Measurements from ENCODE around the gene SRGAP3.

Gene SRGAP3

DNA sequence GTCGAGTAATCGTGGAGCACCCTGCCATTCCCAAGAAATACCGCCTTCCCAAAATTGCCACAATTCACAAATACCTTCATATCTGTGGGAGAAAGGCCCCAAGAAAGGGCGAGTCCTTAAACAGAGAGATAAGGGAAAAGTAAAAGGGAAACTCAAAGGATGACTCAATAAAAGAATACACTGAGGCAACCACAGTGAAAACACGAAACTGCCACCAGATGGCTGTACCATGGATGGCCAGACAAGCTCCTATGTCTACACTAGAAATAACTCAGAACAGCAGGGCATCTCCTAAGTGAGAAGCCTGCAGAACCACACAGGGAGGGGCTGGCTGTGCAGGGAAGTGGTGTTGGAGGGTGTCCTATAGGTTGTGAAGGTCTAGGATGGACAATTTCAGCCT lies 25.0 kb downstream of the SRGAP3 start:
- no peak for DNase-seq (ENCODE audit: low read depth)

DNA sequence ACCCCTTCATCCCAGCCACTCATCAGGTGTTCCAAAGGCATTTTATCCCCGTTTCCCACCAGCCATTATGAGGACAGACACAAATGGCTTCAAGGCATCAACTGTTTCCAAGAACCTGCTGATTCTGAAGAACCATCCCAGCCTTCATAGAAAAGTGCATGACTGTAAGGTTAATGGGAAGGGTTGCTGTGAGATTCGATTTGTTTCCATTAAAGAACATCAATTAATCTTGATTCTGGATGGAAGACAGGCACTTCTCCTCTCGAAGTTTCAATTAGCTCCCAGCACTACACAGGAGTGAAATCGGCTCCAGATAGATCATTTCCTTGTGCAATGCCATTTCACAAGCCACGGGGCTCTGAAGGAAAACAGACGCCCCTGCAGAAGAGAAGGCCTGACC lies 25.8 kb downstream of the SRGAP3 start:
- DNase-seq (ENCODE audit: low read depth) = no peak

DNA sequence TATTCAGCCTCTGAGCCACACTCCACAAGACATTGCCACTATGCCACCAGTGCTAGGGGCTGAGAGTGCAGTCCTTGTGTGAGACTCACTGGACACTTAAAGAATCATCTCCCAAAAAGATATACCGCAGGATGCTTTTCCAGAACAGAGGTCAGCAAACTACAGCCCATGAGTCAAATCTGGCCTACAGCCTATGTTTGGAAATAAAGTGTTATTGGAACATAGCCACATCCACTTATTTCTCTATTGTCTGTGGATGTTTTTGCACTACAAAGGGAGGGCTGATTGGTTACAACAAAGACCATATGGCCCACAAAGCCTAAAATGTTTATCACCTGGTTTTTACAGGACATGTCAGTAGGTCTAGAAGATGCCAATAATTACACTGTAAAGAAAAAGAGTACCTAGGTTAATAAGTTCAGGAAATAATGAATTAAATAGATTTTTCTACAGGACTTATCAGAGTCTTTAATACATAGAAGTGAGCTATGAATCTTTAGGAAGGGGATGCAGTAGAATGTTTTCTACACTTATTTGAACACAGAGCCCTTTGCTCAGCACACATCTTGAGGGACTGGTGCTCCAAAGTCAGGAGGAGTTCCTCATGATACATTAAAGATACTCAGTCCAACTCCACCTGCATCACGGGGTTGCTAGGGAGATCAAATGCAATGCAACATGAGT lies 26.3 kb downstream of the SRGAP3 start:
- no peak for DNase-seq (ENCODE audit: low read depth)

DNA sequence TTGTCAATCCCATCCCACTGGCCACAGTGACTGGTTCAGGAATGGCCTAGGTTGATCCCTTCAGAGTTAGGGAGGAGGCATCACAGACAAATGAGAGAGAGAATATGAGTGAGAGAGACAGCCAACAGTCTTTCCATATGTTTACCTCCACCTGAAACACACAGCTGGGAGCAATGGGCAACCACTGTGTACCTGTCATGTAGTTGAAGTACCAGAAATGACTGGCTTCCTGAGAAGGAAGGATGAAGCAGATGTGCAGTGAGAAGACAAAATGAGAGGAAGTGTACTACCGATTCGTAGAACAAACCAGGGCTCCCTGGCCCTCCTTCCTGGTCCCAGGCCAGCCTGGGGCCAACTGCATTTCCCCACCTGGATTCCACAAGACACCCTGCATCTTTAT lies 27.4 kb downstream of the SRGAP3 start:
- no peak for DNase-seq (ENCODE audit: low read depth)

DNA sequence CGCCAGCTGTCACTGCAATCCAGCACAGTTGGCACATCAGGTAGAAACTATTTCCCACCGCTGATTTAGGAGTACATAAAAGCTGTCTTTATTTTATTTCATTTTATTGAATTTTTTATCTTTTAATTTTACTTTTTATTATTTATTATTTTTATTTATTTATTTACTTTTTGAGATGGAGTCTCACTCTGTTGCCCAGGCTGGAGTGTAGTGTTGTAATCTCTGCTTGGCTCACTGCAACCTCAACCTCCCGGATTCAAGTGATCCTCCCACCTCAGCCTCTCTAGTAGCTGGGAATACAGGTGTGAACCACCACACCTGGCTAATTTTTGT lies 31.0 kb downstream of the SRGAP3 start:
- no peak for DNase-seq (ENCODE audit: low read depth)

DNA sequence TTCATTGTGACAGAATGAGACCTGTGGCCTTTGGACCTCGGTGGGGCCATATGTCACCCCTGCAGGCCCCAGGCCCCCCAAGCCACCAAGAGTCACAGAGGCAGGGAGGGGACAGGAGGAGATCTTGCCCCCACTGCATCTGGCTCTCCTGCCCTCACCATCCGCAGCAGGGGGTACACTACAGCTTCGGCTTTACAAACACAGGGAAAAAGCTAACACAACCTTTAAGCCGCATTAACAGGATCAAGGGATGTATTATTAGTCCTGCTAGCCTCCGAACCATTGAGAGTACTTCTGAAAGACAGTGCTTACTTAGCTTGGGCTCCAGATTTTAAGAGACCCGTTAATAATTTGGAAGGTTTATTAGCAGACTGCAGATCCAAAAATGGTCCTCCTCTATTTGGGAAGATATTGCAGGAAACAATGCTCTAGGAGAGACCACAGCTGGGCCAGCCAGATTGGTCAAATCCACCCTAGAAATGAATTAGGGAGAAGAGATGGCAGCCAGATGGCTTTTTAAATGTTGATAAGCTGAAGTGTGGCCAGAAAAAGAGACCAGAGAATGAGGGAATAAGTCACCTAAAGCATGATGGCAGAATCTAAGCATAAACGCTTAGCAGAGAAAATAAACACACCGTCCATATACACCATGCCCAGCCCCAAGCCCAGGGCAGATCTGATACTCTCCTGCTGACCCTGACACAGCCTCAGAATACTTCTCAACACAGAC lies 31.5 kb downstream of the SRGAP3 start:
- DNase-seq (ENCODE audit: low read depth) = no peak

DNA sequence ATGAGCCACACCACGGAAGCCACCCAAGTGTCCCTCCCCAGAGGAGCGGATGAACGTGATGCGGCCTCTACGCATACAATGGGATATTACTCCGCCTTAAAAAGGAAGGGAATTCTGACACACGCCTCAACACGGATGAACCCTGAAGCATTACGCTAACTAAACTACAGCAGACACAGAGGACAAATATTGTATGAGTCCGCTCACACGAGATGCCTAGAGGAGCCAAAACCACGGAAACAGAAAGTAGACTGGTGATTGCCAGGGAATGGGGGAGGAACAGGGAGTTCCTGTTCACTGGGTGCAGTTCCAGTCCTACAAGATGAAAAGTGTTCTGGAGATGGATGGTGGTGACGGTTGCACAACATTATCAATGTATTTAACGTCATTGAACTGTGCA lies 32.7 kb downstream of the SRGAP3 start:
- no peak for DNase-seq (ENCODE audit: low read depth)

DNA sequence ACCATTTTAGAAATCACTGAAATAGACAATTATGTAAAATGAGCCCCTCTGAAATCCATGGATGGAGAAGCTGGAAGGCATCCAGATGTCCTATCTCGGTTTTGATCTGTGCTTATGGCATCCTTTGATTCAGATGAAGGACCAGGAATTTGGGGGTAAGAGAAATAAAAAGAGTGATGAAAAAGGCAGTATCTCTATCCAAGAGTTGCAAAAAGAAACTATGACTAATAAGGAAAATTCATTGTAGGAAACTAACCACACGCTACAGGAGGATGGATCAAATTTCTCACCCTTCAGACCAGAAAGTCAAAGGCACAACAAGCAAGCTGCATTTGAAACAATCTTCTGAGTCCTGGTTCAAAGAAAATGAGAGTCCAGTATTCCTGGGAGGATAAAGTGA lies 34.8 kb downstream of the SRGAP3 start:
- DNase-seq (ENCODE audit: low read depth) = no peak

DNA sequence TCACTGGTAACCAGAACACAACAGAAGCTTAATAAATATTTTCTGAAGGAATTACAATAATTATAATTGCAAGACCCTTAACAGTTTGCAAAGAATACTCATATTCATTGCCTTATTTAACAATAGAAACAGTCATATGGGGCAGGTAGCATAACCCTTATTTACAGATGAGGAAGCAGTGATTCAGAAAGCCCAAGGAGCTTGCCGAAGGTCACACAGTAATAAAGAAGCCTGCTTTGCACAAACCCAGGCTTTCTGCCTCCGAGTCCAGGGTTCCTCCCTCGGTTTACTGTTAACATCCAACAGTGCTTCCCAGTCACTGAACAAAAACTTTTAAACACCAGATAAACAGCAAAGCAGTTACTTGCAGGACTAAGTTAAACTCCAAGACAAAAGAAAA lies 35.3 kb downstream of the SRGAP3 start:
- no peak for DNase-seq (ENCODE audit: low read depth)

DNA sequence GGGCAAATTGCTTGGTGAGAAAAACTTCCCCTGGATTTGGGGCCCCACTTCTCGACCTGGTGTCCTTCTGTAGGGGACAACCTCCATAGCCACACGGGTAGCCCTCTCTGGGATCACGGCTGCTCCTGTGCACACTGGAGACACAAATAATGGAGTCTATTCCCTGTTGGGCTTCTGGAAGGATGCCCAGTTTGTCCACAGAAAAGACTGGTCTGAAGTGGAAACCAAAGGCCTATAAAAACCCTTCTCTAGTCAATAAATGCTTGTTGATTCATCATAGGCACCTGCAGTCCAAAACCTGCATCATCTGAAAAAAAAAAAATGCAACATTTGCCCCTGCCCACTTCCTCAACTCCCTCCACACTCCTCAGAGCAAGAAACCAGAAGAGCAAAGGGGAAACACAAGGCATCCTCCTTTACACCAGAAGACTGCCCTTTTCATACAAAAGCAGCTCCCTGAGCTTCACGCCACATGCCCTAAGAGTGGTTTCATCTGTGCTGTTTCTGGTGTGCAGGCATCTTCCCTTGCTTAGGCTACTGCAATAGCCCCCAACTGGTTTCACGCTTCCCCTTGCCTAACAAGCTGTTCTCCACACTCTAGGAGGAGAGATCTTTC lies 36.3 kb downstream of the SRGAP3 start:
- DNase-seq (ENCODE audit: low read depth) = no peak

DNA sequence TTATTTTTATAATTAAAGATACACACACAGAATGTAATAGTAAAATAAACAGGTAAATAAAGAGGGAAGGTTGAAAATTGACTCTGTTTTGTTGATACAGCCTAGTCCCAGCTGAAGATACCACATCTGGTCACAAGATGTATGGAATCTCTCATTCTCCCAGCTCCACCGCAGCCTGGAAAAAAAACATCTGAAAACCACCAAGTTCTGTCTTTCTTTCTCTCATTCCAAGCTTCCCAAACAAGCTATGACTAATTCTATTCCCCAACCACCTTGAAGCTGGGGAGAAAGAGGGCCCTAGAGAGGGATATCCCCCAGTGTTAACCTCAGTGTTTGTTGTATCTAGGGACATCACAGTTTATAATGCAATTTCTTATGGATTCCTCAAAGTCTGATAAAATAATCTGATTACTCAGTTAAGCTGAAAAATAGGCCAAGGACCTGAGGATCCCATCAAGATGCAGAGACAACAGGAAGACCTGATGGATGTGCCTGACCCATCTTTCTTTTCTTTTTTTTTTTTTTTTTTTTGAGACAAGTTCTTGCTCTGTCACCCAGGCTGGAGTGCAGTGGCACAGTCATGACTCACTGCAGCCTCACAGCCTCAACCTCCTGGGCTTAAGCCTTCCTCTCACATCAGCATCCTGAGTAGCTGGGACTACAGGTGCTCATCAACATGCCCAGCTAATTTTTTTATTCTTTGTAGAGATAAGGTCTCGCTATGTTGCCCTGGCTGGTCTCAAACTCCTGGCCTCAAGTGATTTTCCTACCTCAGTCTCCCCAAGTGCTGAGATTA lies 38.1 kb downstream of the SRGAP3 start:
- peak; percentile 52 for DNase-seq (ENCODE audit: low read depth)

DNA sequence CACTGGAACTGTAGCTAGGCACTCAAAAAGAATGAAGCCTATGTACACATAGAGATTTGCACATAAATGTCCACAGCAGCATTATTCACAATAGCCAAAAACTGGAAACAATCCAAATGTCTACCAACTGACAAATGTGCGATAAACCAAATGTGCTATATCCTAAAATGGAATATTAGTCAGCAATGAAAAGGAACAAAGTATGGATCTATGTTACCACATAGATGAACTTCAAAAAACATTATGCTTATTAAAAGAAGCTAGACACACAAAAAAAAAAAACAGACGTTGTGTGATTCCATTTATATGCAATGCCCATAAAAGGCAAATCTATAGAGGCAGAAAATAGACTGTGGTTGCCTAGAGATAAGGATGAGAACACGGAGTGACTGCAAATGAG lies 39.7 kb downstream of the SRGAP3 start:
- DNase-seq (ENCODE audit: low read depth) = no peak

DNA sequence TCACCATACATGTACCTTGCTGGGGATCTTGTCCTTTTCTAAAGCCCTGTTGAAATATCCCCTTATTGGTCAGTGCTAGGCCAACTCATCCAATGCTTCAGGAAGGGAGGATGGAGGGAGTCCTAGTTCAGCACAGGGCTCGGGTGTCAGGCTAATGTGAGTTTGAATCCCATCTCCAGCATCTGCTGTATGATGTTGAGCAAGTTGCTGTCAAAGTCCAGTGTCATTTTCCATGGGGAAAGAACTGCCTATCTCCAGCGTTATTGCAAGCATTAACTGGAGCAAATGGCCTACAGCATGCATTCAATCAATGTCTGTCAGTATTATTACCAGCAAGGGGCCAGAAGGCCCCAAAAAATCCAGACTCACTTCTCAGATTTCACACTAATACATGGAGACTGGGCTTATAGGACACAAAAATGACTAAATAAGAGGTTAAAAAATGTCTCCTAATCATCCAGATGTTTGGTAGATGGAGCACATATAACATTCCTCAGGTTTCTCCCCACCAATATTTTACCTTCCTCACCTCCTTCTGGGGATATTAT lies 40.8 kb downstream of the SRGAP3 start:
- DNase-seq (ENCODE audit: low read depth) = no peak

DNA sequence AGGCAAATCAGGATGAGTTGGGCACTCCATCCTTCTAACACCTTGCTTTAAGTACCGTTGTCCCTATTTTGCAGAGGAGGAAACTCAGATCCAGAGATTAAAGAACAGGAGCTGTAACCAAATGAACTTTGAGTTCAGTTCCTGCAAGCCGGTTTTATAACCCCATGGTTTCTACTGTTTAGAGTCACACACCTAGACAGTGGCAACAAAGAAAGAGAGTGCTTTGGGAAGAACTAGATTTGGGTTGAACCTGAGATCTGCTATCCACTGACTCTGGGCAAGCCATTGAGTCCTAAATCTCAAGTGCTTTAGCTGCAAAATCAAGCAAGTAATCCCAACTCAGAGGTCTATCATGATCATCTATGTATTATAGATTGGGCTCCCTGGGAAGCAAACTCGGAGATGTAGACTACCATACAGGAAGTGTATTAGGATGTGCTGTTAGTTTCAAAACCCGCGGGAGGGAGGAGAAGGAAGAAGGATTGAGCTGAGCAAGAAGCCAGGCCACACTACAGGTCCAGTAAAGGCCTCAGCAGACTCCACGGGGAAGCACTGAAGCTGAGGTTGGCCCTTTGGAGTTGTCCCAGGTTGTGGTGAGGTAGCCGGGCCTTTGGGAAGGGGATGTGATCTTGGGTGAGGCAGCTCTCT lies 42.2 kb downstream of the SRGAP3 start:
- DNase-seq (ENCODE audit: low read depth) = no peak

DNA sequence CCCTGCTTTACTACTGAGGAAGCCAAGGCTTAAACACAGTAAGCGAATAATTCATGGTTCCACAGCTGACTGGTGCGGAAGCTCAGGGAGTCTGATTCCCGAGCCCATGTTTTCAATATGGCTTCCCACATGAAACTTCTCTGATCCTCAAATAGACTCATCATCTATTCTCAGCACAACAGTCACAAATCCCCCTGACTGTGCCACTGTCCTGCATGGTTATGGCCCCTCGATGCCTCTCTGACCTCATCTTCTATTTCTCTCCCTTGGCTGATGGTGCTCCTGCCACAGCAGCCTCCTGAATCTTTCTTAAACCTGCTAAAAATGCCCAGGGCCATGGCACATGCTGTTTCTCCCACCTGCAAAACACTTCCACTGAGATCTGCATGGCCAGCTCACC lies 43.2 kb downstream of the SRGAP3 start:
- DNase-seq (ENCODE audit: low read depth) = no peak

DNA sequence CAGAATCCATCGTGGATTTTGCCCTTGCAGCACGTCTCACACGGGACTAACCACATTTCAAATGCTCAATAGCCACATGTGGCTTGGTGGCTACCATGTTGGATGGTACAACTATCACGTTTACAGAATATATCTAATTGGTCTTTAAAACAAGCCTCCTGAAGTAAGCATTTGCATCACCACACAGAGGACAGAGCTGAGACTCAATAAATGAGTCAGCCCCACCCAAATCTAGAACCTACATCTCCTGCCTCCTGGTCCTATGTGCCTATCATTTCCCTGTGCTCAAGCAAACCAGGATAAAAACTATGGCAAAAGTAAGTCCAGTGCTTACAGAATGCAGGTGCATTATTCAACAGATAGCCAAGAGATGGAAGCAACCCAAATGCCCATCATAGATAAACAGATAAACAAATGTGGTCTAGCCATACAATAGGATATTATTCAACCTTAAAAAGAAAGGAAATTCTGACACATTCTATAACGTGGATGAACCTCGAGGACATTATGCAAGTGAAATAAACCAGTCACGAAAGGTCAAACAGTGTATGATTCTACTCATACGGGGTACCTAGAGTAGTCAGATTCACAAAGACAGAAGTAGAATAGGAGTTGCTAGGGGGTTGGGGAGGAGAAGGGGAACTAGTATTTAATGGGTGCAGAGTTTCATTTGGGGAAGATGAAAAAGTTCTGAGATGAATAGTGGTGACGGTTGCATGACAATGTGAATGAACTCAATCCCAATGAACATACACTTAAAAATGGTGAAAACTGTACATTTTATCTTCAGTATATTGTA lies 43.9 kb downstream of the SRGAP3 start:
- DNase-seq (ENCODE audit: low read depth) = no peak

DNA sequence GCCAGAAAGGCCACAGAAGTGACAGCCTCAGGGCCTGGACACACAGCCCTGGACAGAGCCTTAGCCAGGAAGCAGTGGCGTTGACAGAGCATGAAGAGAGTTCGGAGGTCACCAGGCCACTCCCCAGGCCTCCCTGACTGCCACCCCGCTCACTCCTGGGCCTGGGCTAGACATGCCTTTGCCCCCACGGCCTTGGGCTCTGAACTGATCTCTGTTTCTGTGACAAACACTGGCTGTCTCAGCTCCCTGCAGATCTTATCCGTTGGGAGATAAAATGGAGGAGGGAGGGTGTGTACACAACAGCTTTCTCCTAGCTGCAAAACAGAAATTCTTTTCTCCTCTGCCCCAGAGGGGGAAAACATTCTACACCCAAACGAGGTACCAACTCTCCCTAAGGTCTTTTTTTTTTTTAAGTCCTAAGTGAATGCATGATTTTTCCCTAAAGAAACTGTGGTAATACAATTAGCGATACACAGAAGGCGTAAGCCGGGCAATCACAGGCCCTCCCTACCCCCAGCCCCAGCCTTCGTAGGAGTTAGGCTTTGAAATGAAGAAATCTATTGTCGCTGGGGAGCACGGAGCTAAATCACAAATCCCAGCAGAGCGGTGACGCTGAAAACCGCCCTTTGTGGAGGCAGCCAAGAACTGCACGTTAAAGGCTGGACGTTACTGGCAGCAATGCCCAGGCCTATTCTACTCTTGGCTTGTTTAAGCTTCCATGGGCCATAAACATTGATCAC lies 45.0 kb downstream of the SRGAP3 start:
- DNase-seq (ENCODE audit: low read depth) = no peak

DNA sequence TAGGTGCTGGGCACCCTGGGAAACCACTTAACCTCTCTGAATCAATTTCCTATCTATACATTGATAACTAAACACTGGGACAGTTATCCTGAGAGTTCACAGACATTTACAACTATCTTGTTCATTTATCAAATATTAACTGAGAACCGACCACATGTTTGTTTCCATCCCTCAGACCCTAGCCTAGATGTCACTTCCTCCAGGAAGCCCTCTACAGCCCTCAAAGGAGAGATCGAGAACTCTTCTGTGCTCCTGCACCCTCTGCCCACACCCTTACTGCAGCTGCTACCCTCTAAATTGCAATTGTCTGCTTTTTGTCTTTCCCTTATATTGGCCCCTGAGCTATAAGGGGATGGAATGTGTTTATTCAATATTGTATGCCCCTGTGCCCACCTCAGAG lies 46.1 kb downstream of the SRGAP3 start:
- no peak for DNase-seq (ENCODE audit: low read depth)

DNA sequence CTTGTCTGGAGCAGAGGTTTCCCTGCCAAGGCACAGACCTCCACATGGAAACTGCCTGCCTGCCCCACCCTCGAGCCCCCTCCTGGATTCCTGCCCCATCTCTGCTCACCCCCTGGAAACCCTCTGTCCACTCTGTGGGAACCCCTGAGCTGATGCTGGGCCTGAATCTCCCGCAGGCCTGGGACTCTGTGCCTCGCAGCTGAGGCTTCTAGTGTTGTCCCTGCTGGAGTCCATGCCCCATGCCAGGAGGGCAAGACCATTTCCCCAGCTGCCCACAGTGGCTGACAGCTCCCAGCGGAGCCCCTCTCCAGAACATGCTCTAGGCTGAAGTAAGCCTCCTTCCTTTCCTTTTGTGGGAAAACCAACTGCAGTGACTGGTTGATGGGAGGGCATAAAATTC lies 46.9 kb downstream of the SRGAP3 start:
- DNase-seq (ENCODE audit: low read depth) = no peak

DNA sequence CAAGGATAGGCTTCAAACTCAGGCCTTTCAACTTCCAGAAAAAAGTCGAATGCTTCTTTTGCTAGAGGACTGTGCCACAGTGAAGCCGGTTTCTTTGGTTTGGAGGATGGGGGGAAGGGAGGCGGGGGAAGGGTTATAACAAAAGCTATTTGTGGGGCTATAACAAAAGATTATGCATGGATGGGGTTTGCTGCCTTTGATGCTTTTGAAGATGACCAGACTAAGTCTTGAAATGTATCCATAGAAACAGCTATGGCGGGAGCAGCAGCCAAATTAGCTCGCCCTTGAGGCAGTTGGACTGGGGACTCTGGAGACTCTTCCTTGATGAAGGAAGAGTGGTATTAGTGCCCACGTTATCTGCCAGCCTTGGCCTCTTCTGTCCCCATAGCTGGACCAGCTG lies 47.5 kb downstream of the SRGAP3 start:
- DNase-seq (ENCODE audit: low read depth) = no peak

DNA sequence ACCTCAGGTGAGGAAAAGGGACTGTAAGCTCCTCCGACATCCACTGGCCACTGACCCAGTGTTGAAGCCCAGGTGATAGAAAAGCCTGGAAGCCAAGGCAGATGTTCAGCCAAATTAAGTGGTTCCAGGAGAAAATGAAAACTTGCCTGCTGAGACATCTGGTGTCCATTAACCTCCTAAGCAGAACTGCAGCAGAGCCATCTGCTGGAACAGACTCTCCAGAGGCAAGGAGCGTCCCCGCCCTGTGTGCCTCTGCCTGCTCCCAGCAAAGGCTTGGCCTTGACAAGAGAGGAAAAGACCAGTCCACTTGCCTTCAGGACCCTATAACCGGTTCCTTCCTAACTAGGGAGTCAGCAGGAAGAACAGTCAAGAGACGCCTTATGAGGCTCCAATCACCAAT lies 48.2 kb downstream of the SRGAP3 start:
- no peak for DNase-seq (ENCODE audit: low read depth)

Data from HS-5 (cell line).